Measurements from ENCODE around the gene ZNF281.

DNA sequence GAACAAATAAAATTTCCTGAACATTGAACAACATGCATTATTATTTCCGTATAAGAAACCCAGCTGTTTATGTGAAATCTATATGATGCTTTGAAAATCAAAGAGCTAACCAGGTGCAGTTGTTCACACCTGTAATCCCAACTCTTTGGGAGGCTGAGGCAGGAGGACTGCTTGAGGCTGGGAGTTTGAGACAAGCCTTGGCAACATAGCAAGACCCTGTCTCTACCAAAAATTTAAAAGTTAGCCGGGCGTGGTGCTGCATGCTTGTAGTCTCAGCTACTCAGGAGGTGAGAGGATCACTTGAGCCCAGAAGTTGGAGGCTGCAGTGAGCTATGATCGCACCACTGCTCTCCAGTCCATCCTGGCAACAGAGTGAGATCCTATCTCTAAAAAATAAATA lies 4.8 kb upstream of the ZNF281 start:
- TF ChIP-seq CTCF (IDR thresholded peaks at IDR 0.05; ENCODE audit: insufficient read depth, low read depth, low read length) (no peak), EZH2 (IDR thresholded peaks at IDR 0.05; ENCODE audit: insufficient read depth, low read length) (no peak)
